Kidney epithelial cell (primary cell): ENCODE results near the gene TBL2. TPM values are rescaled to one million over a fixed set of nuclear protein-coding genes. Genes with fewer than 3 reads are reported as not detected.

Experiments used
- DNase-seq: peaks from one replicate; pipeline ENCODE4 v3.0.0-alpha.2; 2010; ENCODE audit warnings: low read depth
- H3K27me3 ChIP-seq: 2 replicates; pipeline ENCODE4 v1.6.0; 2011; ENCODE audit warnings: low read length; ENCODE audit not compliant: control insufficient read depth, insufficient read depth
- H3K36me3 ChIP-seq: 2 replicates; pipeline ENCODE4 v1.5.1; 2011; ENCODE audit warnings: low read length; ENCODE audit not compliant: control insufficient read depth, insufficient read depth
- H3K4me3 ChIP-seq: 2 replicates; pipeline ENCODE4 v1.5.1; 2011; ENCODE audit warnings: low read depth, mild to moderate bottlenecking, control low read depth, low read length
- CTCF ChIP-seq: IDR thresholded peaks from 2 replicates; pipeline ENCODE4 v1.5.1; 2011; ENCODE audit warnings: mild to moderate bottlenecking, moderate library complexity, low read length, control low read depth, inconsistent platforms; ENCODE audit not compliant: insufficient read depth, poor library complexity, severe bottlenecking
- total RNA-seq: library from RNA; depleted of rRNA; stranded (reverse); fragments of >200 nt; gene quantifications from 2 replicates; pipeline ENCODE4 v1.2.3, GENCODE V29; 2015

The TBL2 gene
- total RNA-seq, 1 donor from 2014 or later, result 65.4 TPM

GRCh38 chr7:73565675-73566340, 12.6 kb downstream of the TBL2 start:
- no peak for DNase-seq
- Histone ChIP-seq H3K4me3 (no peak overlapping the region), H3K36me3 (no peaks in the 10 kb centered on the region), H3K27me3 (no peaks in the 10 kb centered on the region)
- TF ChIP-seq CTCF, result no peak

GRCh38 chr7:73560109-73560835, 18.1 kb downstream of the TBL2 start:
- Histone ChIP-seq H3K36me3 (no peaks in the 10 kb centered on the region), H3K4me3 (no peak overlapping the region), H3K27me3 (no peaks in the 10 kb centered on the region)
- no peak for TF ChIP-seq CTCF
- DNase-seq, result peak; percentile 54

- TF ChIP-seq CTCF, result no peak
- Histone ChIP-seq H3K4me3 (peak within 1 kb of the TSS; percentile 77), H3K36me3 (peaks cover 2% of the 10 kb centered on the region), H3K27me3 (no peaks in the 10 kb centered on the region)
- no peak for DNase-seq
Observed at GRCh38 chr7:73557397-73558257, 20.8 kb downstream of the TBL2 start, which contains the start of gene BCL7B. Gene BCL7B (minus strand): TSS chr7:73557690. CDS start chr7:73557578, 112 bp downstream.

DNA sequence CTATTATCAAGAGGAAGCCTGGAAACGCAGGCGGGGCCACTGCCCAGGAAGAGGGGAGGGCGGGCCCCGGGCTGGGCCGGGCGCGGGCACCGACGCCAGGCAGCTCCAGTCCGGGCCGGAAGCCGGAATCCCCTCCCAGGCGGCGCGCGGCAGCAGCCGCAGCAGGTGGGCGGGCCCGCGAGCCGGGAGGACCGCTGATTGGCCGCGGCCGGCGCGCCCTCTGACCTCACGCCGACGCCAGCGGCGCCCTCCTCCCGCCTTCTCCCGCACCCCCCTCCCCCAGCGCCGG, 21.3 kb downstream of the TBL2 start:
- peak; percentile 62 for DNase-seq
- H3K36me3 ChIP-seq, result peaks cover 2% of the 10 kb centered on the region
- TF ChIP-seq CTCF, result no peak
- H3K4me3 ChIP-seq, result peak overlapping the region; percentile 77
- H3K27me3 ChIP-seq, result no peaks in the 10 kb centered on the region

GRCh38 chr7:73556208-73557107, 21.9 kb downstream of the TBL2 start:
- H3K36me3 ChIP-seq, result peaks cover 2% of the 10 kb centered on the region
- no peak for DNase-seq
- peak overlapping the region; percentile 53 for H3K4me3 ChIP-seq
- TF ChIP-seq CTCF, result no peak
- H3K27me3 ChIP-seq, result no peaks in the 10 kb centered on the region
